K562 treated with DMSO at 1 percent for 4 hours (cell line): ENCODE results near the gene GAGE12G. TPM values are rescaled to one million over a fixed set of nuclear protein-coding genes. Genes with fewer than 3 reads are reported as not detected.

Experiments used
- total RNA-seq: library from RNA; unstranded; fragments of 300-600 nt; gene quantifications from 2 replicates; pipeline ENCODE4 v1.2.3, GENCODE V29; 2022; ENCODE audit not compliant: insufficient read depth

GAGE12G gene, protein sequence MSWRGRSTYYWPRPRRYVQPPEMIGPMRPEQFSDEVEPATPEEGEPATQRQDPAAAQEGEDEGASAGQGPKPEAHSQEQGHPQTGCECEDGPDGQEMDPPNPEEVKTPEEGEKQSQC
- total RNA-seq, result not detected in 2 replicates

DNA sequence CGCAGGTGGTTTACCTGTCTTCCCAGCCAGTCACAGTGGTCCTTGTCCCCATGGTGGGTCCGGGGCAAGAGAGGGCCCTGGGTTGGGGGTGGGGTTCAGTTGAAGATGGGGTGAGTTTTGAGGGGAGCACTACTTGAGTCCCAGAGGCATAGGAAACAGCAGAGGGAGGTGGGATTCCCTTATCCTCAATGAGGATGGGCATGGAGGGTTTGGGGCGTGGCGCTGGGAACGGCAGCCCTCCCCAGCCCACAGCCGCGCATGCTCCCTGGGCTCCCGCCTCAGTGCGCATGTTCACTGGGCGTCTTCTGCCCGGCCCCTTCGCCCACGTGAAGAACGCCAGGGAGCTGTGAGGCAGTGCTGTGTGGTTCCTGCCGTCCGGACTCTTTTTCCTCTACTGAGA lies at the start of gene GAGE12G:
Gene GAGE12G (plus strand): TSS at position 301 of the 400 bp plus-strand sequence. CDS start 1,155 bp downstream, outside the sequence.

DNA sequence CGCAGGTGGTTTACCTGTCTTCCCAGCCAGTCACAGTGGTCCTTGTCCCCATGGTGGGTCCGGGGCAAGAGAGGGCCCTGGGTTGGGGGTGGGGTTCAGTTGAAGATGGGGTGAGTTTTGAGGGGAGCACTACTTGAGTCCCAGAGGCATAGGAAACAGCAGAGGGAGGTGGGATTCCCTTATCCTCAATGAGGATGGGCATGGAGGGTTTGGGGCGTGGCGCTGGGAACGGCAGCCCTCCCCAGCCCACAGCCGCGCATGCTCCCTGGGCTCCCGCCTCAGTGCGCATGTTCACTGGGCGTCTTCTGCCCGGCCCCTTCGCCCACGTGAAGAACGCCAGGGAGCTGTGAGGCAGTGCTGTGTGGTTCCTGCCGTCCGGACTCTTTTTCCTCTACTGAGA lies 38.3 kb upstream of the GAGE12G start, which contains the start of gene GAGE12C:
Gene GAGE12C (plus strand): TSS at position 301 of the 400 bp plus-strand sequence. CDS start 1,155 bp downstream, outside the sequence.

DNA sequence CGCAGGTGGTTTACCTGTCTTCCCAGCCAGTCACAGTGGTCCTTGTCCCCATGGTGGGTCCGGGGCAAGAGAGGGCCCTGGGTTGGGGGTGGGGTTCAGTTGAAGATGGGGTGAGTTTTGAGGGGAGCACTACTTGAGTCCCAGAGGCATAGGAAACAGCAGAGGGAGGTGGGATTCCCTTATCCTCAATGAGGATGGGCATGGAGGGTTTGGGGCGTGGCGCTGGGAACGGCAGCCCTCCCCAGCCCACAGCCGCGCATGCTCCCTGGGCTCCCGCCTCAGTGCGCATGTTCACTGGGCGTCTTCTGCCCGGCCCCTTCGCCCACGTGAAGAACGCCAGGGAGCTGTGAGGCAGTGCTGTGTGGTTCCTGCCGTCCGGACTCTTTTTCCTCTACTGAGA lies 28.8 kb upstream of the GAGE12G start, which contains the start of gene GAGE12D:
Gene GAGE12D (plus strand): TSS at position 301 of the 400 bp plus-strand sequence. CDS start 1,155 bp downstream, outside the sequence.

DNA sequence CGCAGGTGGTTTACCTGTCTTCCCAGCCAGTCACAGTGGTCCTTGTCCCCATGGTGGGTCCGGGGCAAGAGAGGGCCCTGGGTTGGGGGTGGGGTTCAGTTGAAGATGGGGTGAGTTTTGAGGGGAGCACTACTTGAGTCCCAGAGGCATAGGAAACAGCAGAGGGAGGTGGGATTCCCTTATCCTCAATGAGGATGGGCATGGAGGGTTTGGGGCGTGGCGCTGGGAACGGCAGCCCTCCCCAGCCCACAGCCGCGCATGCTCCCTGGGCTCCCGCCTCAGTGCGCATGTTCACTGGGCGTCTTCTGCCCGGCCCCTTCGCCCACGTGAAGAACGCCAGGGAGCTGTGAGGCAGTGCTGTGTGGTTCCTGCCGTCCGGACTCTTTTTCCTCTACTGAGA lies 19.2 kb upstream of the GAGE12G start, which contains the start of gene GAGE12E:
Gene GAGE12E (plus strand): TSS at position 301 of the 400 bp plus-strand sequence. CDS start 1,155 bp downstream, outside the sequence.

DNA sequence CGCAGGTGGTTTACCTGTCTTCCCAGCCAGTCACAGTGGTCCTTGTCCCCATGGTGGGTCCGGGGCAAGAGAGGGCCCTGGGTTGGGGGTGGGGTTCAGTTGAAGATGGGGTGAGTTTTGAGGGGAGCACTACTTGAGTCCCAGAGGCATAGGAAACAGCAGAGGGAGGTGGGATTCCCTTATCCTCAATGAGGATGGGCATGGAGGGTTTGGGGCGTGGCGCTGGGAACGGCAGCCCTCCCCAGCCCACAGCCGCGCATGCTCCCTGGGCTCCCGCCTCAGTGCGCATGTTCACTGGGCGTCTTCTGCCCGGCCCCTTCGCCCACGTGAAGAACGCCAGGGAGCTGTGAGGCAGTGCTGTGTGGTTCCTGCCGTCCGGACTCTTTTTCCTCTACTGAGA lies 9.7 kb upstream of the GAGE12G start, which contains the start of gene GAGE12F:
Gene GAGE12F (plus strand): TSS at position 301 of the 400 bp plus-strand sequence. CDS start 1,155 bp downstream, outside the sequence.

DNA sequence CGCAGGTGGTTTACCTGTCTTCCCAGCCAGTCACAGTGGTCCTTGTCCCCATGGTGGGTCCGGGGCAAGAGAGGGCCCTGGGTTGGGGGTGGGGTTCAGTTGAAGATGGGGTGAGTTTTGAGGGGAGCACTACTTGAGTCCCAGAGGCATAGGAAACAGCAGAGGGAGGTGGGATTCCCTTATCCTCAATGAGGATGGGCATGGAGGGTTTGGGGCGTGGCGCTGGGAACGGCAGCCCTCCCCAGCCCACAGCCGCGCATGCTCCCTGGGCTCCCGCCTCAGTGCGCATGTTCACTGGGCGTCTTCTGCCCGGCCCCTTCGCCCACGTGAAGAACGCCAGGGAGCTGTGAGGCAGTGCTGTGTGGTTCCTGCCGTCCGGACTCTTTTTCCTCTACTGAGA lies 9.4 kb downstream of the GAGE12G start, which contains the start of gene GAGE12H:
Gene GAGE12H (plus strand): TSS at position 301 of the 400 bp plus-strand sequence. CDS start 1,155 bp downstream, outside the sequence.

DNA sequence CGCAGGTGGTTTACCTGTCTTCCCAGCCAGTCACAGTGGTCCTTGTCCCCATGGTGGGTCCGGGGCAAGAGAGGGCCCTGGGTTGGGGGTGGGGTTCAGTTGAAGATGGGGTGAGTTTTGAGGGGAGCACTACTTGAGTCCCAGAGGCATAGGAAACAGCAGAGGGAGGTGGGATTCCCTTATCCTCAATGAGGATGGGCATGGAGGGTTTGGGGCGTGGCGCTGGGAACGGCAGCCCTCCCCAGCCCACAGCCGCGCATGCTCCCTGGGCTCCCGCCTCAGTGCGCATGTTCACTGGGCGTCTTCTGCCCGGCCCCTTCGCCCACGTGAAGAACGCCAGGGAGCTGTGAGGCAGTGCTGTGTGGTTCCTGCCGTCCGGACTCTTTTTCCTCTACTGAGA lies 19.0 kb downstream of the GAGE12G start, which contains the start of gene GAGE2A:
Gene GAGE2A (plus strand): TSS at position 301 of the 400 bp plus-strand sequence. CDS start 1,155 bp downstream, outside the sequence.

DNA sequence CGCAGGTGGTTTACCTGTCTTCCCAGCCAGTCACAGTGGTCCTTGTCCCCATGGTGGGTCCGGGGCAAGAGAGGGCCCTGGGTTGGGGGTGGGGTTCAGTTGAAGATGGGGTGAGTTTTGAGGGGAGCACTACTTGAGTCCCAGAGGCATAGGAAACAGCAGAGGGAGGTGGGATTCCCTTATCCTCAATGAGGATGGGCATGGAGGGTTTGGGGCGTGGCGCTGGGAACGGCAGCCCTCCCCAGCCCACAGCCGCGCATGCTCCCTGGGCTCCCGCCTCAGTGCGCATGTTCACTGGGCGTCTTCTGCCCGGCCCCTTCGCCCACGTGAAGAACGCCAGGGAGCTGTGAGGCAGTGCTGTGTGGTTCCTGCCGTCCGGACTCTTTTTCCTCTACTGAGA lies 28.5 kb downstream of the GAGE12G start, which contains the start of gene GAGE1:
Gene GAGE1 (plus strand): TSS at position 301 of the 400 bp plus-strand sequence. CDS start 1,155 bp downstream, outside the sequence.

Other genes starting within 250 kb of the GAGE12G start
- gene GAGE12J, start 248.4 kb upstream of the GAGE12G start, total RNA-seq, result not detected in 2 replicates
- 4.6 and 7.1 TPM in 2 replicates for gene GAGE13, start 238.8 kb upstream of the GAGE12G start, total RNA-seq
- gene GAGE12C, start 38.2 kb upstream of the GAGE12G start, total RNA-seq, result not detected in 2 replicates
- gene GAGE12D, start 28.7 kb upstream of the GAGE12G start, total RNA-seq, result not detected in 2 replicates
- not detected in 2 replicates for gene GAGE12E, start 19.1 kb upstream of the GAGE12G start, total RNA-seq
- not detected in 2 replicates for gene GAGE12F, start 9.6 kb upstream of the GAGE12G start, total RNA-seq
- not detected in 2 replicates for gene GAGE12H, start 9.5 kb downstream of the GAGE12G start, total RNA-seq
- gene GAGE2A, start 19.1 kb downstream of the GAGE12G start, total RNA-seq, result 14.2 and 26.2 TPM in 2 replicates
- gene GAGE1, start 28.6 kb downstream of the GAGE12G start, total RNA-seq, result 11.1 and 18.2 TPM in 2 replicates
- gene PAGE1, start 125.6 kb downstream of the GAGE12G start, total RNA-seq, result 84.7 and 89.1 TPM in 2 replicates